Type B pancreatic cell (in vitro differentiated cells): Measurements from ENCODE around the gene KIF22. TPM values are rescaled to one million over a fixed set of nuclear protein-coding genes. Genes with fewer than 3 reads are reported as not detected.

Source experiments
- DNase-seq: peaks from one replicate; pipeline ENCODE4 v3.0.0; 2021; ENCODE audit warnings: mixed read lengths; ENCODE audit not compliant: unreplicated experiment; ENCODE audit errors: extremely low spot score
- H3K27ac Mint-ChIP-seq: 2 replicates; pipeline ENCODE4 v1.8.0; 2021; ENCODE audit warnings: mild to moderate bottlenecking, mixed read lengths
- H3K27me3 Mint-ChIP-seq: 2 replicates; pipeline ENCODE4 v1.8.0; 2021; ENCODE audit warnings: mixed read lengths
- H3K36me3 Mint-ChIP-seq: 2 replicates; pipeline ENCODE4 v1.8.0; 2021; ENCODE audit warnings: mixed read lengths
- H3K4me1 Mint-ChIP-seq: one replicate; pipeline ENCODE4 v1.8.0; 2021; ENCODE audit warnings: mixed read lengths; ENCODE audit not compliant: unreplicated experiment
- H3K4me3 Mint-ChIP-seq: 2 replicates; pipeline ENCODE4 v1.8.0; 2021; ENCODE audit warnings: mild to moderate bottlenecking, mixed read lengths
- H3K9me3 Mint-ChIP-seq: 2 replicates; pipeline ENCODE4 v1.8.0; 2021; ENCODE audit warnings: mixed read lengths
- total RNA-seq: library from RNA; stranded (reverse); gene quantifications from 2 replicates; pipeline ENCODE4 v1.2.1, GENCODE V29; 2021; ENCODE audit warnings: low replicate concordance
- TF ChIP-seq, protein P1 (sequence below): fragments of 200-600 bp; sonication (generic); conservative IDR thresholded peaks from 2 replicates; pipeline ENCODE4 v1.5.0; 2021; ENCODE audit warnings: antibody characterized with exemption, mild to moderate bottlenecking

KIF22 gene
- total RNA-seq, 1 donor from 2014 or later, result 112 TPM

DNA sequence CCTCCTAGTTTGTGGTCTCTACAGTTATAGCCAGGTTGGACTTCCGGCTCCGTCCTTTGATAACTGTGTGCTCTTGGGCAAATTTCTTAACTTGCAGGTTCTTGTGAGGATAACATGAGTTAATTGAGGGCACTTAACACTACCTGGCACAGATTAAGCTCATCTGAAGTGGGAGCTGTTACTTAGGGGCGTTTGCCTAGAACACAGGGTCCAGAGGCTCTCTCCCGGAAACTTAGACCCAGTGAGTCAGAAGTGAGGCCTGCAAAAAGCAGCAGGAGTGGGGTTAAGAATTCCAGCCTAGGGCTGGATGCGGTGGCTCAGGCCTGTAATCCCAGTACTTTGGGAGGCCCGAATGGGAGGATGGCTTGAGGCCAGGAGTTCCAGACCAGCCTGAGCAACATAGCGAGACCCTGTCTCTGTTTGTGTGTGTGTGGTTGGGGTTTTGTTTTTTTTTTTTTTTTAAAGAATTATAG lies 31.1 kb downstream of the KIF22 start:
- TF ChIP-seq, protein P1, sequence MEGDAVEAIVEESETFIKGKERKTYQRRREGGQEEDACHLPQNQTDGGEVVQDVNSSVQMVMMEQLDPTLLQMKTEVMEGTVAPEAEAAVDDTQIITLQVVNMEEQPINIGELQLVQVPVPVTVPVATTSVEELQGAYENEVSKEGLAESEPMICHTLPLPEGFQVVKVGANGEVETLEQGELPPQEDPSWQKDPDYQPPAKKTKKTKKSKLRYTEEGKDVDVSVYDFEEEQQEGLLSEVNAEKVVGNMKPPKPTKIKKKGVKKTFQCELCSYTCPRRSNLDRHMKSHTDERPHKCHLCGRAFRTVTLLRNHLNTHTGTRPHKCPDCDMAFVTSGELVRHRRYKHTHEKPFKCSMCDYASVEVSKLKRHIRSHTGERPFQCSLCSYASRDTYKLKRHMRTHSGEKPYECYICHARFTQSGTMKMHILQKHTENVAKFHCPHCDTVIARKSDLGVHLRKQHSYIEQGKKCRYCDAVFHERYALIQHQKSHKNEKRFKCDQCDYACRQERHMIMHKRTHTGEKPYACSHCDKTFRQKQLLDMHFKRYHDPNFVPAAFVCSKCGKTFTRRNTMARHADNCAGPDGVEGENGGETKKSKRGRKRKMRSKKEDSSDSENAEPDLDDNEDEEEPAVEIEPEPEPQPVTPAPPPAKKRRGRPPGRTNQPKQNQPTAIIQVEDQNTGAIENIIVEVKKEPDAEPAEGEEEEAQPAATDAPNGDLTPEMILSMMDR, result no peak
- H3K4me3 Mint-ChIP-seq, result peak overlapping the region; percentile 88
- H3K27me3 Mint-ChIP-seq, result no peaks in the 10 kb centered on the region
- H3K27ac Mint-ChIP-seq, result peak overlapping the region; percentile 47
- peaks cover 35% of the 10 kb centered on the region for H3K4me1 Mint-ChIP-seq
- no peak for DNase-seq
- H3K9me3 Mint-ChIP-seq, result no peaks in the 10 kb centered on the region
- H3K36me3 Mint-ChIP-seq, result peaks cover 3% of the 10 kb centered on the region

DNA sequence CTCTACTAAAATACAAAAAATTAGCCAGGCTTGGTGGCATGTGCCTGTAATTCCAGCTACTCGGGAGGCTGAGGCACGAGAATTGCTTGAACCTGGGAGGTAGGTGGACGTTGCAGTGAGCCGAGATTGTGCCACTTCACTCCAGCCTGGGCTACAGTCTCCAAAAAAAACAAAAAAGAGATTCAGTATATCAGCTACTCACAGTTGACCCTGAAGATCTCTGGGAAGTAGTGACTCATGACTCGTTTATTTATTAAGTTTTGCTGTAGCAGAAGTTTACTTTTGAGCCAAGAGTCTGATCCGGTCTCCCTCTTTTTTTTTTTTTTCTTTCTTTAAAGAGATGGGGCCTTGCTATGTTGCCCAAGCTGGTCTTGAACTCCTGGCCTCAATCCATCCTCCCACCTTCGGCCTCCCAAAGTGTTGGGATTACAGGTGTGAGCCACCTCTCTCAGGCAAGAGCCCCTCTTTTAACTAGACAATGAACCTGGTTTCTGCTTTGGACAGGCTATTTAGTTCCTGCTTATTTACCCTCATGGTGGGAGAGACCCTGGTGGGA lies 34.1 kb downstream of the KIF22 start:
- Mint-ChIP-seq H3K27me3 (no peaks in the 10 kb centered on the region), H3K27ac (peak overlapping the region; percentile 66), H3K36me3 (no peaks in the 10 kb centered on the region), H3K4me3 (no peak overlapping the region), H3K9me3 (no peaks in the 10 kb centered on the region), H3K4me1 (peaks cover 20% of the 10 kb centered on the region)
- DNase-seq, result no peak
- TF ChIP-seq, protein P1, result no peak

DNA sequence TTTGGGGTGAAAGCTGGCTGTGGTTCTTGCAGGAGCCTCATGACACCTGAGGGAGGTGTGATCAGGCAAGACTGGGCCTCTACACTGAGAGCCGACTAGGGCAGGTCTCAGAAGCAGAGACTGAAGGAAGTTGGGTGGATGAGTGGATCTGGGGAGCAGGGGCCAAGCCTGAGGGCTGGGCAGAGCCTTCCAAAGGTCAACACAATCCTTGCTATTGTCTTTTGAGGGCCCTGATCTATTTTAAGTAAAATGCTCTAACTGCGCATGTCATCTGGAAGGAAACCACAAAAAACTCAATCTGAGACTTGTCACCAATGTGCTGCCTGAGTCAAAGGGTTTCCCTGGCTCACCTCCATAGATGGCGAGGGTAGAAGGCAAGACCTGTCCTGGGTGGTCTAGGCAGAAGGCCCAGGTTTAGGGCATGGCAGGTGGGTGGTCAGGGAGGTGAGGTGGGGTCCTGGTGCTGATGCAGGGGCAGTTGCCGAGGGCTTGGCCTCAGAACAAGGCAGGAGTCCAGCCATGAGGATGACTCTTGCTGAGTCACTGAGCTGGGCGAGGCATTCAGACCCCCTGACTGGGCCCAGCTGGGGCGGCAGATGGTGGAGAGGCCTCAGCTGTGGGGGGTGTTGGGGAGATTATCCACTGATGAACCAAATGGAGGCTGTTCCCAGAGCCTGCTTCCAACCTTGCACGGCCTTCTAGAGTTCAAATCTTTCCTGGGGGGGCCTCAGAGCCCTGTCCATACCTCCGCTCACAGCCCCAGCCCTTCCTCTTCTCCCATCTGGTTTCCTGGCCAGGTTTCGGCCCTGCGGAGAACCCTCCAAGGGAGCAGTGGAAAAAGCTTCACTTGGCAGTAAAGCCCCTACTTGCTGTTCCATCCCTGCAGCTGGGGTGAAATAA lies 34.8 kb downstream of the KIF22 start:
- no peak for DNase-seq
- Mint-ChIP-seq H3K4me3 (no peak overlapping the region), H3K27ac (peak overlapping the region; percentile 66), H3K27me3 (no peaks in the 10 kb centered on the region), H3K4me1 (peaks cover 15% of the 10 kb centered on the region), H3K9me3 (no peaks in the 10 kb centered on the region), H3K36me3 (no peaks in the 10 kb centered on the region)
- TF ChIP-seq, protein P1, result no peak

DNA sequence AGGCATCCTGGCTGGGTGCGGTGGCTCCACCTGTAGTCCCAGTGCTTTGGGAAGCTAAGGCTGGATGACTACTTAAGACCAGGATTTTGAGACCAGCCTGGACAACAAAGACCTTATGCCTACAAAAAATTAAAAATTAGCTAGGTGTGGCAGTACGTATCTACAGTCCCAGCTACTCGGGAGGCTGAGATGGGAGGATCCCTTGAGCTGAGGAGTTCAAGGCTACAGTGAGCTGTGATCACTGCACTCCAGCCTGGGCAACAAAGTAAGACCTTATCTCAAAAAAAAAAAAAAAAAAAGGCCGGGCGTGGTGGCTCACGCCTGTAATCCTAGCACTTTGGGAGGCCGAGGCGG lies 35.8 kb downstream of the KIF22 start:
- H3K36me3 Mint-ChIP-seq, result no peaks in the 10 kb centered on the region
- H3K9me3 Mint-ChIP-seq, result no peaks in the 10 kb centered on the region
- no peaks in the 10 kb centered on the region for H3K27me3 Mint-ChIP-seq
- H3K27ac Mint-ChIP-seq, result no peak overlapping the region
- H3K4me1 Mint-ChIP-seq, result peaks cover 10% of the 10 kb centered on the region
- DNase-seq, result no peak
- TF ChIP-seq, protein P1, result no peak
- H3K4me3 Mint-ChIP-seq, result no peak overlapping the region

DNA sequence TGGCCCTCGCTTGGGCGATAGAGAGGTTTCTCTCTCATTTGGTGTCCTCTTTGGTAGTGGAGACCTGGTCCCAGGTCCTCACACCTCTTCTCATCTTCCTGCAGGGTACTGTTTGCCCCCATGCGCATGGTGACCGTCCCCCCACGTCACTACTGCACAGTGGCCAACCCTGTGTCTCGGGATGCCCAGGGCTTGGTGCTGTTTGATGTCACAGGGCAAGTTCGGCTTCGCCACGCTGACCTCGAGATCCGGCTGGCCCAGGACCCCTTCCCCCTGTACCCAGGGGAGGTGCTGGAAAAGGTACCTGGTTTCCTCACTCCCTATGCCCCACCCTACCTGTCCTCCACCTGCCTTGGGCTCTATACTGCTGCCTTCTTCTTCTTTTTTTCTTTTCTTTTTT lies 40.2 kb downstream of the KIF22 start:
- no peak overlapping the region for H3K27ac Mint-ChIP-seq

More for the DNA sequence above, 40.2 kb downstream of the KIF22 start:
- no peak overlapping the region for H3K4me3 Mint-ChIP-seq
- no peak for DNase-seq
- no peaks in the 10 kb centered on the region for H3K9me3 Mint-ChIP-seq
- H3K36me3 Mint-ChIP-seq, result no peaks in the 10 kb centered on the region
- no peaks in the 10 kb centered on the region for H3K27me3 Mint-ChIP-seq
- TF ChIP-seq, protein P1, result no peak
- no peaks in the 10 kb centered on the region for H3K4me1 Mint-ChIP-seq
